HG02884 (cell line): ENCODE measurements around the gene EIF2AK2.
"Not testable (repeated sequence)": the region's sequence is repeated elsewhere in the genome, so short reads cannot be mapped to it uniquely, and the experiment has no call there.

Experiments used
- ATAC-seq: cut with Tn5 transposase; IDR thresholded peaks from one replicate; pipeline ENCODE4 v1.9.1; 2021; ENCODE audit warnings: mild to moderate bottlenecking, moderate library complexity; ENCODE audit not compliant: unreplicated experiment

The EIF2AK2 gene

DNA sequence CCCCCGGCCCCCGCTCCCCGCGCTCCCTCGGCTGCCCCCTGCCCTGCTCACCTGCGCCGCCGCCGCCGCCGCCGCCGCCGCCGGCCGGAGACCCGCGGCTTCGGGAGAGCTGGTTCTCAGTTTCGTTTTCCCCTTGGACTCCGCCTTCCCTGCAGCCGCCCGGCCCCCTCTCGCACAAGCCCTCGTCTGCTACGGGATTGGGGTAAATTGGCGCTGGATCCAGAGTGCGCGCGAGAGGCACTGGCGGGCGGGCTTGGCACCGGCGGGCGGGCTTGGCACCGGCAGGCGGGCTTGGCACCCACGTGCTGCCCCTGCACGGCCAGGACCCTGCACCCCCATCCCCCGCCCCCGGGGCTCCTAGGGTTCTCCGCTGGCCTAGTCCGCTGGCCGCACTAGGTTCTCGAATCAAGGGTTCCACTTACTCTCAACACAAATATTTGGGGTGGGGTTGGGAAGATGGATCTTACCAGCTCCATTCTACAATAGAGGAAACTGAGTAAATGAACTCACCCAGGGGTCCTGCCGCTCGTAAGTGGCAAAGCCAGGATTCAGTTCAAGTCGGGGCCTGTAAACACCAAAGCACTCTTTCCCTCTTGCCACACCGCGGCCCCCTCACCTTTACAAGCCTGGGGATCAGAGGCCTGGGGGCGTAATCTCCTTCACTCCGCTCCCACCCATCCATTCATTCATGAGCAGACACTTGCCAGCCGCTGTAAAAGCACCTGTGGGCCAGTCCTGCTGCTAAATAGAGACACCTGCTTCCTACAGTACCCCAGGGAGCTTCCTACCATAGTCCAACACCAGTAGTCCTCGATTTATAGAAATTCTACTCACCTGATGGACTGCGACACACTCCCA, at the start of gene EIF2AK2:
Gene EIF2AK2, minus strand, starts transcription at position 124 of the 858 bp plus-strand sequence. CDS start 9,174 bp downstream, outside the sequence.
- ATAC-seq: peak; percentile 88

GRCh38 chr2:37205689-37206341, 49.0 kb upstream of the EIF2AK2 start:
- no peak for ATAC-seq

DNA sequence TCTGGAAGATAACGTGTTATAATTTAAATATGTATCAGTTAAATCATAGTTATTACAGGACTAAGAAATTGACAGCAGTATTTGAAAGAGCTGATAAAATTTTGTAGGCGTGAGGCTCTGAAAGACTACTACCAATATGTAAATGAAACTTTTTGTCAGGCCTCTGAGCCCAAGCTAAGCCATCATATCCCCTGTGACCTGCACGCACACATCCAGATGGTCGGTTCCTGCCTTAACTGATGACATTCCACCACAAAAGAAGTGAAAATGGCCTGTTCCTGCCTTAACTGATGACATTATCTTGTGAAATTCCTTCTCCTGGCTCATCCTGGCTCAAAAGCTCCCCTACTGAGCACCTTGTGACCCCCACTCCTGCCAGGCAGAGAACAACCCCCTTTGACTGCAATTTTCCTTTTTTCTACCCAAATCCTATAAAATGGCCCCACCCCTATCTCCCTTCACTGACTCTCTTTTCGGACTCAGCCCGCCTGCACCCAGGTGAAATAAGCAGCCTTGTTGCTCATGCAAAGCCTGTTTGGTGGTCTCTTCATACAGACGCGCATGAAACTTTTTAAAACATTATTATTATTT, 48.4 kb upstream of the EIF2AK2 start:
- not testable (repeated sequence) for ATAC-seq

- ATAC-seq: no peak
These were observed 46.9 kb upstream of the EIF2AK2 start for GRCh38 chr2:37203708-37204107.

DNA sequence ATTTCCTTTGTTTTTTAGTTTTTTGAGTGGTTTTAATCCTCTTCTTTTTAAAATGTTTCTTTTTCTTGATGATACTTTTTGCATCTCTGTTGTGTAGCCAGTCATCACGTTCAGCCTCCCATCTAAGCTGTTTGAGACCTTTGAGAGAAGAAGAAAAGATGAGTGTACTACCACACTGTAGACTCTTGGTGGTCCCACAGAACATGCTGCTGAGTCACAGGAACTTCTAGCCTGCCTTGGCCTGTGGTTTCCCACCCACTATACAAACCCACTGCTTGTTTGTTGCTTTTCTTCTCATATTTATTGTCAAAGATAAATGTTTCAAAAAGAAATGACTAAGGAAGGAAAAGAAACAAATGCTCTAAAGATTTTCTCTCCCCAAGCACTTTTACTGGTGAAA, 45.0 kb upstream of the EIF2AK2 start:
- no peak for ATAC-seq

GRCh38 chr2:37201208-37201607, 44.4 kb upstream of the EIF2AK2 start:
- ATAC-seq: no peak

GRCh38 chr2:37198681-37199065, 41.9 kb upstream of the EIF2AK2 start:
- ATAC-seq: no peak

DNA sequence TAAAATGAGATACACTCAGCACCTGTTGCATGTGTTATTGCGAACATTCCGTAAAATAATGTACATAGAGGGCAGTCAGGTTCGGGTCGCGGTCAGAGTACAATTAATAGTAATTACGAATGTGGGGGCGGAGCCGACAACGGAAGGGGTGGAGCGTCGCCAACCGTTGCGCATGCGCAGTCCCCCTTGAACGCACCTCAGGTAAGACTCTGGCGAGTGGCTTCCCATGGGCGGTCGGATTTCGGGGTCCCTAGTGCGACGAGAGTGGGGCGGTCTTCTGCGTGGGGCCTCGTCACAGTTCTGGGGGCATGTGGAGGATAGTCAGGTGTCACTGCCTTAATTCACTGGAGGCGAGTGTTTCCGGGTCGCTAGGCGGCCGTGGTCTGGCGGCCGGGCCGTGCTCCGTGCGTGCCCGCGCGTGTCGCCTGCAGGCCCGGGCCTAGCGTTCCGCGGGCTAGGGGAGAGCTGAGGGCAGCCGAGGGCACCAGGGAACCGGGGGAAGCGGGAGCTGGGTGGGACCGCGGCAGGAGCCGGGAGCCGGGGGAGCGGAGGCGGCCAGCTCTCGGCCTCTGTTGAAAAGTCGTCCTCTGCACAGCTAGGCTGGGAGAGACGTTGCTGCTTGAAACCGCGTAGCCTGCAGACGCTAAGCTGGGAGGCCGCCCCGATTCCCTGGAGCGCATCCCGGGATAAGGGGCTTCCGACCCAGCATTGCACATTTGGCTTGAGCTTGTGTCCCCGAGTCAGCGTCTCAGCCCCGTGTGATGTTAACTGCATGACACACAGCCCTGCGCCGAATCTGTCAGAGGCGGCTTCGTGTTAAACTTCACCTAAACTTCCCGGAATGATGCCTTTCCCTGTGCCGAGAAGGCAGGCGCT, 39.8 kb upstream of the EIF2AK2 start, which contains the start of gene CEBPZOS:
Gene CEBPZOS, plus strand, starts transcription at position 177 of the 876 bp plus-strand sequence. CDS start 3,209 bp downstream, outside the sequence.
- ATAC-seq: peak; percentile 51

- not testable (repeated sequence) for ATAC-seq
These were observed 39.1 kb upstream of the EIF2AK2 start for GRCh38 chr2:37195862-37196319.

- ATAC-seq: no peak
These were observed 35.8 kb upstream of the EIF2AK2 start for GRCh38 chr2:37192551-37192950.

GRCh38 chr2:37191747-37192146, 35.0 kb upstream of the EIF2AK2 start:
- ATAC-seq: no peak

DNA sequence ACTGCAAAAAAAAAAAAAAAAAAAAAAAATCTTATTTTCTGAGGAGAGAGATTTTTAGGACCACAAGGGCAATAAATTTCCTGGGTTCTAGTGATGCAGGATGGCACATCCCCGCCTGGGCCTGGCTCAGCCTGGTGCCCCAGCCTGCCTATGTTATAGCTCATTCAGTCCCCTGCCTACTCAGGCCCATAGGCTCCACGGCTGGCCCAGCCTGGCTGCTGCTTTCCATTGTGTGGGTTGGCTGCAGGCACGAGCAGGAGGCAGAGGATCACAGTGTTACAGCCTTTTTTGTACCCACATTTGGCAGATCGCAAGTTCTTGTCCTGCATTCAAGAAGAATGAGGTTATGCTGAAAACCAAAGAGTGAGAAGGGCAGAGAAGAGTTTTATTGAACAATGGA, 34.5 kb upstream of the EIF2AK2 start:
- ATAC-seq: no peak

- ATAC-seq: no peak
These were observed 33.5 kb upstream of the EIF2AK2 start for GRCh38 chr2:37190290-37190689.

DNA sequence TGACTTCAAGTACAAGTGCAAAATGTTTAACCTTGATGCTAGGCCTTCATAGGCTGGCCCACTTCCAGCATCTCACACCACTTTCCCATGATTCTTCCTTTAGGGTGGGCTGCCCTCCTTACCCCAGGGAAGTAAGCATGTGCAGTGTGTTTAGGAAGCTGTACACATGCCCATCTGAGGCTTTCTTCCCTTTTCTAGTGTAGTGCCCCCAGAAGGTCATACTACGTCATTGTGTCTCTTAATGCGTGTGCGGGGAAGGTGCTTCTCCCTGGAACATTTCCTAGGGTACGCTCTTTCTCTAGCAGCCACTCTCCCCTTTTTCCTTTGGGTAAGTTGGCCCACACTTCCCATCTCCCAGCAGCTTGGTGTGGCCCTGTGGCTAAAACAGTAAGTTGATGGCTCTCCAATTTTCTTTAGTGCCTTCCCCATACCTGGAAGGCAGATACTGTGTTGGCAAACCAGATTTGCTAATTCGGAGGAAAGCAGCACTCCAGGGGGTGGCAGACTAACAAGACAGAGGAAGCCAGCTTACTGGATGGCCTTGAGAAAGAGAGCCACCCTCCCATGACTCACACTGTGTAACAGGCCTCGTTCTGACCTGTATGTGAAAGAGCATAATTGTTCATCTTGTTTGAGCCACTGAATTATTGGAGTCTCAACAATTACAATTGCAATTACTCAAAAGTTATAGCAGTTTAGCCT, 32.8 kb upstream of the EIF2AK2 start:
- ATAC-seq: no peak

DNA sequence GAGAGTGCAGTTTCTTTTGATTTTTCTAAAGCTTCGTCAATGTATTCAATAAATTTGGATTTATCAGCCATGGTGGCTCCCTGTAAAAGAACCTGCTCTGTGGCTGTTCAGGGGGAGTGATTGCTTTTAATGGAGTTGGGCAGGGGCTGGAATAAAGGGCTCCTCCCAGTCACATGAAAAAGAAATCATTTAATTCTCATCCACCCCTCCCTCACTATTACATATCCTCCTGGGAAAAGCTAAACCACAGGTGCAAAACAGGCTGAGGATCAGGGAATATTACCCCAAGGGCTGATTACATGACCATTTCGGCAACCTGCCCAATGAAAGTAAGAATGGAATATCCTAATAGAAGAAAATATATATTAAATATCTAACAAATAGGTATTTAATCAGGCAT, 31.8 kb upstream of the EIF2AK2 start, which contains the start of gene SULT6B1:
Gene SULT6B1, minus strand, starts transcription at position 101 of the 400 bp plus-strand sequence. Its CDS starts 30 bp downstream, at position 71.
- ATAC-seq: no peak

DNA sequence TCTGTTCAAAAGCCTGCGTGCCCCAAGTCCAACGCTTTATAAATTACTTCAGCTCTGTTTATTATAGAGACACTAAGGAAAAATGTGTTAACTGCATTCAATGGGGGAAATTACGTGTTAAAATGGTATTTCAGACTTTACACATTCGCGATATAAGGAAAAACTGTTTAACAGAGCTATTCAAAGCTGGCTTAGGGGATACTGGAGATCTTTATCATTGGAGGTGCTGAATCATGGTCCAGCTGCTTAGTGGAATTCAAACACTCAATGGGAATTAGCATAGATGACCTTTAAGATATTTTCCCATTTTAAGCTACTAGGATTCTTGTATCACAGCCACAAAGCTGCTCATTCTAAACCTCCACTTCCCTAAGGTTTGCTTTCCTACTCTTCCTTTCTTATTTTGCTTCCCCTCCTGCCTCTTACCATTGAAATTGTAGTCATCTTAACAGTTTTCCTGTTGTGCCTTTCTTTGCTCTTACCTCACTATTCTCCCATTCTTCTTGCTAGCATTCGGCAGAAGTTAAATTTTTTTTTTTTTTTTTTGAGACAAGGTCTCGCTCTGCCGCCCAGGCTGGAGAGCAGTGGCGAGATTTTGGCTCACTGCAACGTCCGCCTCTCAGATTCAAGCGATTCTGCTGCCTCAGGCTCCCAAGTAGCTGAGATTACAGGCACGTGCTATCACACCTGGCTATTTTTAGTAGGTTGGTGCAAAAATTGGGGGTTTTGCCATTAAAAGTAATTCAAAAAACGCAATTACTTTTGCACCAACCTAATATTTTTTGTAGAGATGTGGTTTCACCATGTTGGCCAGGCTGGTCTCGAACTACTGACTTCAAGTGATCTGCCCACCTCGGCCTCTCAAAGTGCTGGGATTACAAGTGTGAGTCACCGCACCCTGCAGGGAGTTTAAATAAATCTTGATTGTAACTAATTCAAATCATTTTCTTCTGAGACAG, 25.2 kb upstream of the EIF2AK2 start:
- no peak for ATAC-seq

DNA sequence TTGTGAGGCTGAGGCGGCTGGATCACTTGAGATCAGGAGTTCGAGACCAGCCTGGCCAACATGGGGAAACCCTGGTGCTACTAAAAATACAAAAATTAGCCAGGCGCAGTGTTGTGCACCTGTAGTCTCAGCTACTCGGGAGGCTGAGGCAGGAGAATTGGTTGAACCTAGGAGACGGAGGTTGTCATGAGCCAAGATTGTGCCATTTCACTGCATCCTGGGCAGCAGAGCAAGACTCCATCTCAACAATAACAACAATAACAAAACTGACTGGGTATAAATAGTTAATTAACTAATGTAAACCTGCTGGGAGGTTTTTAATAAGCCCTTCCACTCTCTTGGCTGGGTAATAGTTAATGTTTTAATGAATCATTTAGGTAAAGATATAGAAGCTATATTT, 23.9 kb upstream of the EIF2AK2 start:
- no peak for ATAC-seq

GRCh38 chr2:37180006-37180639, 23.3 kb upstream of the EIF2AK2 start:
- ATAC-seq: no peak
